ENCODE measurements around the gene CDC42. TPM values are rescaled to one million over a fixed set of nuclear protein-coding genes. Genes with fewer than 3 reads are reported as not detected.

Gene CDC42
- total and polyA plus RNA-seq, 7 experiments from 2014 or later: 186 to 427 (median 305) TPM

DNA sequence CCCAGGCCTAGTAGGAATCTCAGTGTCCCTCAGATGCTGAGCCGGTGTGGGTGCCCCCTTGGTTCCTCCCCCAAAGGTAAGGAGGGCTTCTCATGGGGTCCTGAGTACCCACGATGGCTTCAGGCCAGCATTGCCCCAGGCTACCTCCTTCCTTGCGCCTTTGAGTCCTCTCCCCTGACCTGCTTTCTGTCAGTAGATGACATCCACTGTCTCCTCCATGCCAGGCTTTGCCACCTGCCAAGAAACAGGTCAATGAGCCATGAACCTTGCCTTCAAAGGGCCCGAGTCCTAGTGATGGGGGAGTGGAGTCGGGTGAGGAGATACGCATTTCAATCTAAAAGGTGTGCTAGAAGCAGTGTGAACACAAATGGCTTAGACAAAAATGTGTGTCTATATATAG is 74.7 kb downstream of the CDC42 start:
- Histone ChIP-seq H3K4me1 (ENCODE audit: control insufficient read depth in 2 of 2, insufficient read depth in 2 of 2, low read length in 2 of 2) (no peaks in the 10 kb centered on the region), H3K36me3 (ENCODE audit: control insufficient read depth in 2 of 3, insufficient read depth in 3 of 3, low read length in 3 of 3) (no peaks in the 10 kb centered on the region), H3K9me3 (ENCODE audit: control insufficient read depth in 2 of 3, low read length in 3 of 3) (no peaks in the 10 kb centered on the region), H3K27me3 (ENCODE audit: control insufficient read depth in 2 of 2, insufficient read depth in 2 of 2, low read length in 2 of 2) (no peaks in the 10 kb centered on the region), H3K27ac (ENCODE audit: low read depth, low read length) (no peak overlapping the region), H3K4me3 (ENCODE audit: low read length) (no peak overlapping the region)
- H3K9me3 Mint-ChIP-seq: peaks cover 0 to 1% (median 0%) of the 10 kb centered on the region in 11 donors
- H3K27me3 Mint-ChIP-seq: no peaks in the 10 kb centered on the region
- ChIA-PET POLR2A (no interaction called here), CTCF (no interaction called here)
- H3K4me3 Mint-ChIP-seq: no peak overlapping the region
- H3K27ac Mint-ChIP-seq: no peak overlapping the region
- intact Hi-C loops (cut with micrococcal nuclease): no loop called here
- DNase-seq (no peak), ATAC-seq (no peak)
- peaks cover 0 to 8% (median 0%) of the 10 kb centered on the region in 7 donors for H3K4me1 Mint-ChIP-seq
- no peaks in the 10 kb centered on the region for H3K36me3 Mint-ChIP-seq

DNA sequence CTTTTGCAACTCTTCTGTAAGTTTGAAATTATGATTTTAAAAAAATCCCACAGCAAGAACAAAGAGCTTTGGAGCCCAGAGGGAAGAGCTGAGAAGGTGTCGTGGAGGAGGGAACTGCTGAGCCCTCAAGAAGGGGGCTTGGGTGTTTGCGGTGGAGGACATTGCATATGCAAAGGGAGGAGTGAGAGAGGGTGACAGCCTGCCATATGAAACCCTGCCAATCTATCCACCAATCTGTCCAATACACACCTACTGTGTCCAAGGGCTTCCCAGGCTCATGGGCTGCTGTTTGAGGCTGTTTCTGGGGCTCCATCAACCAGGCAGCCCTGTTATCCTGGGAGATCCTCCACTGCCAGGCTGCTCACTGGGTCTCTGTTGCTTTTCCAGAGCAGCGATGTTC is 75.2 kb downstream of the CDC42 start:
- Histone ChIP-seq H3K36me3 (ENCODE audit: control insufficient read depth in 2 of 3, insufficient read depth in 3 of 3, low read length in 3 of 3) (no peaks in the 10 kb centered on the region), H3K4me1 (ENCODE audit: control insufficient read depth in 2 of 2, insufficient read depth in 2 of 2, low read length in 2 of 2) (no peaks in the 10 kb centered on the region), H3K4me3 (ENCODE audit: low read length) (no peak overlapping the region), H3K27me3 (ENCODE audit: control insufficient read depth in 2 of 2, insufficient read depth in 2 of 2, low read length in 2 of 2) (no peaks in the 10 kb centered on the region), H3K9me3 (ENCODE audit: control insufficient read depth in 2 of 3, low read length in 3 of 3) (no peaks in the 10 kb centered on the region), H3K27ac (ENCODE audit: low read depth, low read length) (no peak overlapping the region)
- H3K4me1 Mint-ChIP-seq: peaks cover 0 to 8% (median 0%) of the 10 kb centered on the region in 7 donors
- H3K36me3 Mint-ChIP-seq: no peaks in the 10 kb centered on the region
- ATAC-seq (no peak), DNase-seq (no peak)
- H3K9me3 Mint-ChIP-seq: peaks cover 0 to 1% (median 0%) of the 10 kb centered on the region in 11 donors
- peak overlapping the region in 1 of 9 donors; percentile 56 for H3K27ac Mint-ChIP-seq
- ChIA-PET POLR2A (interaction anchor here (0.9 to 1.0 kb wide), 2 partner anchors 13 to 30 kb away, joined by 3 read pairs; no protein-coding TSS in a partner anchor), CTCF (no interaction called here)
- intact Hi-C loops (cut with micrococcal nuclease): no loop called here
- no peaks in the 10 kb centered on the region for H3K27me3 Mint-ChIP-seq
- no peak overlapping the region for H3K4me3 Mint-ChIP-seq

DNA sequence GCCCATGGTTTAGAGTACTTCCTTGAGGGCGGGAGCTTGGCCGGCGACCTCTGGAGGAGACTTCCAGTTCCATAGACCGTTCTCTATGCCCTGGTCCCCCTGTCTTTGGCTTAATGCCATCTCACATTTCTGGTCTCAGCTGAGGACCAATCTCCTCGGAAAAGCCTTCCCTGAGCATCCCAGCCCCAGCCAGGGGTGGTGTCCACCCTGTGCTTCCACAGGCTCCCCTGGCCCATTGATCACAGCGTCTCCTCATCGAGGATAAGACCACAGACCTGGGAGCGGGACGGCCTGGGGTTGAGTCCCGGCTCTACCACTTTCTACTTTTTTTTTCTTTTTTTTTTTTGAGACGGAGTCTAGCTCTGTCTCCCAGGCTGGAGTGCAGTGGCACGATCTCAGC is 75.9 kb downstream of the CDC42 start:
- ATAC-seq: no peak
- Histone ChIP-seq H3K27ac (ENCODE audit: low read depth, low read length) (no peak overlapping the region), H3K9me3 (ENCODE audit: control insufficient read depth in 2 of 3, low read length in 3 of 3) (no peaks in the 10 kb centered on the region), H3K27me3 (ENCODE audit: control insufficient read depth in 2 of 2, insufficient read depth in 2 of 2, low read length in 2 of 2) (no peaks in the 10 kb centered on the region), H3K4me1 (ENCODE audit: control insufficient read depth in 2 of 2, insufficient read depth in 2 of 2, low read length in 2 of 2) (no peaks in the 10 kb centered on the region), H3K4me3 (ENCODE audit: low read length) (no peak overlapping the region), H3K36me3 (ENCODE audit: control insufficient read depth in 2 of 3, insufficient read depth in 3 of 3, low read length in 3 of 3) (no peaks in the 10 kb centered on the region)
- Mint-ChIP-seq H3K36me3 (no peaks in the 10 kb centered on the region), H3K27me3 (no peaks in the 10 kb centered on the region), H3K4me1 (peaks cover 0 to 8% (median 0%) of the 10 kb centered on the region in 7 donors), H3K27ac (no peak overlapping the region), H3K9me3 (peaks cover 0 to 1% (median 0%) of the 10 kb centered on the region in 11 donors), H3K4me3 (no peak overlapping the region)
- intact Hi-C loops (cut with micrococcal nuclease): no loop called here
- CTCF ChIA-PET: no interaction called here
- DNase-seq: no peak
- POLR2A ChIA-PET: interaction anchor here (0.9 to 1.0 kb wide), 2 partner anchors 12 to 29 kb away, joined by 3 read pairs; no protein-coding TSS in a partner anchor

DNA sequence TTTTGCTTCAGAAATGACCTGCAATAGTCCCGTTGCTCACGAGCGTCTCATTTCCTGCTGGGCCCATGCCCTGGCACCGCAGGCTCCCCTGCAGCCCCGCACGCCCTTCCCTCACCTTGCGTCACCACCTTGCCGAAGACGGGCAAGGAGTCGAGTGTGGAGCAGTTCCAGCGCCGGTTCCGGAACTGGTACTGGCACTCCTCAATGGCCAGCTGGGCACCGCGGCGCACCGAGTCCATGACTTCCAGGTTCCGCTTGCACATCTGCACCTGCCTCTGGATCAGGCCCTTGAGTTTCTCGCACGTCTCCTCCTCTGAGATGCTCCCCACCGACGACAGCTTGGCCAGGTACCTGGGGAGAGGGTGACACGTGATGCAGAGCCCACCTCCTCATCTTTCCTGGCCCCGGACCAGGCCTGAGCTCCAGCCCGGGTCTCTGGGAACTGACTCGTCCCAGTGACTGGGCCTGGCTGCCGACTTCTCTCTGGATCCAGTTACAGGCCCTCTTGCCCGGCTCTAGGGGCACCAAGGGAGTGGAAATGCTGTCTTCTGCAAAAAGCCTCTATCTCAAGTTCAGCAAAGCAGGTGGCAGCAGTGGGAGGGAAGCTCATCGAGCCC is 77.1 kb downstream of the CDC42 start:
- no peaks in the 10 kb centered on the region for H3K4me1 ChIP-seq (ENCODE audit: control insufficient read depth in 2 of 2, insufficient read depth in 2 of 2, low read length in 2 of 2)
- Mint-ChIP-seq H3K27ac (peak overlapping the region in 1 of 9 donors; percentile 37), H3K27me3 (no peaks in the 10 kb centered on the region), H3K36me3 (no peaks in the 10 kb centered on the region), H3K9me3 (peaks cover 0 to 1% (median 0%) of the 10 kb centered on the region in 11 donors), H3K4me1 (peaks cover 0 to 8% (median 0%) of the 10 kb centered on the region in 7 donors), H3K4me3 (no peak overlapping the region)
- no peaks in the 10 kb centered on the region for H3K9me3 ChIP-seq (ENCODE audit: control insufficient read depth in 2 of 3, low read length in 3 of 3)
- DNase-seq: no peak
- no peaks in the 10 kb centered on the region for H3K27me3 ChIP-seq (ENCODE audit: control insufficient read depth in 2 of 2, insufficient read depth in 2 of 2, low read length in 2 of 2)
- H3K36me3 ChIP-seq (ENCODE audit: control insufficient read depth in 2 of 3, insufficient read depth in 3 of 3, low read length in 3 of 3): no peaks in the 10 kb centered on the region
- POLR2A ChIA-PET: no interaction called here
- ATAC-seq: no peak
- H3K27ac ChIP-seq (ENCODE audit: low read depth, low read length): no peak overlapping the region
- CTCF ChIA-PET: no interaction called here
- intact Hi-C loops (cut with micrococcal nuclease): no loop called here
- no peak overlapping the region for H3K4me3 ChIP-seq (ENCODE audit: low read length)

DNA sequence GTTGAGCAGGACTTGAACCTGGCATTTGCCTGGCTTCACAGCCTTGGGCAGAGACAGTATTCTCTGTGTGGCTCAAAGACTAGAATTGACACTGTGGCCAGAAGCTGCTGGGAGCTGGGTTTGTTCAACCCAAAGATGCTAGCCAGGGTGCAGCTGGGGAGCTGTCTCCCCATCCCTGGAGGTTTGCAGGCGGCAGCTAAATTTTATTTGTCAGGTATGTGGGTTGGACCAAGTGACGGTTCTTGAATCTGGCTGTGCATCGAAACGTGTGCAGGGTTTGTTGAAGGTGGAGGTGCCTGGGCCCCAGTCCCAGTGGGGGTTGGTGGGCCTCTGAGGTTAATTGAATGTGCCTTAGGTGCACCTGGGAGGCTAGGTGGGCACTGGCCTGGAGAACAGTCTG is 78.6 kb downstream of the CDC42 start:
- DNase-seq (no peak), ATAC-seq (no peak)
- no peak overlapping the region for H3K4me3 Mint-ChIP-seq
- peaks cover 0 to 1% (median 0%) of the 10 kb centered on the region in 11 donors for H3K9me3 Mint-ChIP-seq
- H3K27me3 ChIP-seq (ENCODE audit: control insufficient read depth in 2 of 2, insufficient read depth in 2 of 2, low read length in 2 of 2): no peaks in the 10 kb centered on the region
- peaks cover 0 to 8% (median 0%) of the 10 kb centered on the region in 7 donors for H3K4me1 Mint-ChIP-seq
- no peak overlapping the region for H3K4me3 ChIP-seq (ENCODE audit: low read length)
- intact Hi-C loops (cut with micrococcal nuclease): no loop called here
- H3K36me3 Mint-ChIP-seq: no peaks in the 10 kb centered on the region
- no peaks in the 10 kb centered on the region for H3K9me3 ChIP-seq (ENCODE audit: control insufficient read depth in 2 of 3, low read length in 3 of 3)
- CTCF ChIA-PET: interaction anchor here (1.1 kb wide), 1 partner anchor 9 kb away, joined by 4 read pairs; no protein-coding TSS in a partner anchor
- no peak overlapping the region for H3K27ac ChIP-seq (ENCODE audit: low read depth, low read length)
- peaks cover 0 to 6% (median 0%) of the 10 kb centered on the region in 5 donors for H3K27me3 Mint-ChIP-seq
- POLR2A ChIA-PET: interaction anchor here (0.6 kb wide), 2 partner anchors 357 to 409 kb away, joined by 3 read pairs; no protein-coding TSS in a partner anchor
- no peaks in the 10 kb centered on the region for H3K36me3 ChIP-seq (ENCODE audit: control insufficient read depth in 2 of 3, insufficient read depth in 3 of 3, low read length in 3 of 3)
- H3K27ac Mint-ChIP-seq: no peak overlapping the region
- no peaks in the 10 kb centered on the region for H3K4me1 ChIP-seq (ENCODE audit: control insufficient read depth in 2 of 2, insufficient read depth in 2 of 2, low read length in 2 of 2)

DNA sequence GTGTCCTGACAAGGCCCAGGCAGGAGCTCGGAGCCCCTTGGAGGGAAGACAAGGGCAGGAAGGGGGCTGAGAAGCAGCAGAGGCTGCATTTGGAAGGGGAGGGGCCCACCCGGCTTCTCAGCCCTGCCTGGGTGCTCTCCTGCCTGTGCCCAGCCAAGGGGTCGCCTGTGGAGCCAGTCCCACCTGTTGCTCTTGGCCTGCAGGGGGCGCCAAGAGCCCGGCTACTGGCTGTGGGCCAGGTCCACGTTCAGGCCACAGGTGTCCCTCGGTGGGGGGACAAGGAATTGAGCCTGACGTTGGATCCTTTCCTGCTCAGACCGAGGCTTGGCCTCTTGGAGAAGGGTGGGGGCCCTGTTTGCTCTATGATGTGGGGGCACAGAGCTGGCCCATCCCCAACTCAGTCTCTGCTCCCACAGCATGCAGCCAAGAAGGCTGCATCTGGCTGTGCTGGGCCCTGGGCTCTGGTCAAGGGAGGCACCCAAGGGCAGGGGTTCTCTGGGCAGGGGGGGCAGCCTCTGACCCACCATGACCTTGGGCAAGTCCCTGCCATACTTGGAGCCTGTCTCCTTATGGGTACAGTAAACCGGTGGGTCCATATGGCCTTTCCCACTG is 79.5 kb downstream of the CDC42 start:
- Histone ChIP-seq H3K4me1 (ENCODE audit: control insufficient read depth in 2 of 2, insufficient read depth in 2 of 2, low read length in 2 of 2) (no peaks in the 10 kb centered on the region), H3K27ac (ENCODE audit: low read depth, low read length) (no peak overlapping the region), H3K4me3 (ENCODE audit: low read length) (no peak overlapping the region), H3K9me3 (ENCODE audit: control insufficient read depth in 2 of 3, low read length in 3 of 3) (no peaks in the 10 kb centered on the region), H3K27me3 (ENCODE audit: control insufficient read depth in 2 of 2, insufficient read depth in 2 of 2, low read length in 2 of 2) (no peaks in the 10 kb centered on the region), H3K36me3 (ENCODE audit: control insufficient read depth in 2 of 3, insufficient read depth in 3 of 3, low read length in 3 of 3) (no peaks in the 10 kb centered on the region)
- intact Hi-C loops (cut with micrococcal nuclease): loop anchor here in 1 of 2 donors (2.0 kb wide), 1 partner anchor 285 kb away; no protein-coding TSS in a partner anchor
- ATAC-seq: peak; percentile 68
- H3K36me3 Mint-ChIP-seq: no peaks in the 10 kb centered on the region
- ChIA-PET POLR2A (no interaction called here), CTCF (interaction anchor here (0.7 to 1.1 kb wide), 2 partner anchors 8 to 548 kb away, joined by 3 to 4 read pairs; no protein-coding TSS in a partner anchor)
- peaks cover 0 to 6% (median 0%) of the 10 kb centered on the region in 5 donors for H3K27me3 Mint-ChIP-seq
- H3K27ac Mint-ChIP-seq: peak overlapping the region in 1 of 9 donors; percentile 25
- H3K9me3 Mint-ChIP-seq: peaks cover 0 to 1% (median 0%) of the 10 kb centered on the region in 11 donors
- H3K4me3 Mint-ChIP-seq: no peak overlapping the region
- peak; percentile 8 to 63 (median 37) for DNase-seq
- peaks cover 0 to 8% (median 0%) of the 10 kb centered on the region in 7 donors for H3K4me1 Mint-ChIP-seq

All from naive thymus-derived CD4-positive, alpha-beta T cell (primary cell).